Measurements from ENCODE around the gene GHR. TPM values are rescaled to one million over a fixed set of nuclear protein-coding genes. Genes with fewer than 3 reads are reported as not detected.

Gene GHR
- total and polyA plus RNA-seq, 2 of the 8 experiments (the other 6 are each of a cell fraction or from before 2014, with no cell fraction given) = 0.15 to 0.19 TPM

DNA sequence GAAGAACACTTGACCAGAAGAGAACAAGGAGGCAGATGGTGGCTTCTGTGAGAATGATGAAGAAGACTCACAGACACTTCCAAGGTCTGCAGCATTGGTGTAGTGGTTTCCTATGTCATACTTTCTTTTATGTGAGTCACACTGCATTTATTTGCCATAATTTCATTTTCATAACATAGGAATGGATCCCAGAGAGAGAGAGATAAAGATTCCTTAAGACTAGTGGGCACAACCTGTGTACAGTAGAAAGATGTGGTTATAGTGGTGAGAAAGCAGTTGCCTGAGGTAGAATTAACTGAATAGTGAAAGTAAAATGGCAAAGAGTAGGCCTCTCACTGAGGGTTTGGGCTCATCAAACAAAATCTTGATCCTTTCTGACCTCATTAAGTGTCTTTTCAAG lies 325.8 kb downstream of the GHR start (continued):
- TF ChIP-seq, protein P1, sequence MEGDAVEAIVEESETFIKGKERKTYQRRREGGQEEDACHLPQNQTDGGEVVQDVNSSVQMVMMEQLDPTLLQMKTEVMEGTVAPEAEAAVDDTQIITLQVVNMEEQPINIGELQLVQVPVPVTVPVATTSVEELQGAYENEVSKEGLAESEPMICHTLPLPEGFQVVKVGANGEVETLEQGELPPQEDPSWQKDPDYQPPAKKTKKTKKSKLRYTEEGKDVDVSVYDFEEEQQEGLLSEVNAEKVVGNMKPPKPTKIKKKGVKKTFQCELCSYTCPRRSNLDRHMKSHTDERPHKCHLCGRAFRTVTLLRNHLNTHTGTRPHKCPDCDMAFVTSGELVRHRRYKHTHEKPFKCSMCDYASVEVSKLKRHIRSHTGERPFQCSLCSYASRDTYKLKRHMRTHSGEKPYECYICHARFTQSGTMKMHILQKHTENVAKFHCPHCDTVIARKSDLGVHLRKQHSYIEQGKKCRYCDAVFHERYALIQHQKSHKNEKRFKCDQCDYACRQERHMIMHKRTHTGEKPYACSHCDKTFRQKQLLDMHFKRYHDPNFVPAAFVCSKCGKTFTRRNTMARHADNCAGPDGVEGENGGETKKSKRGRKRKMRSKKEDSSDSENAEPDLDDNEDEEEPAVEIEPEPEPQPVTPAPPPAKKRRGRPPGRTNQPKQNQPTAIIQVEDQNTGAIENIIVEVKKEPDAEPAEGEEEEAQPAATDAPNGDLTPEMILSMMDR (IDR thresholded peaks at IDR 0.05; ENCODE audit: control extremely low read depth in 1 of 3, insufficient read depth in 1 of 3, low read depth in 1 of 3, low read length in 3 of 3) = no peak
- no peak for TF ChIP-seq NANOG (IDR thresholded peaks at IDR 0.05; ENCODE audit: insufficient read depth, low read depth, low read length, poor library complexity, severe bottlenecking)

Measured in H1 (cell line).